CD4-positive, CD25-positive, alpha-beta regulatory T cell (primary cell): ENCODE results near the gene ZNF32. TPM values are rescaled to one million over a fixed set of nuclear protein-coding genes. Genes with fewer than 3 reads are reported as not detected.

Source experiments
- ATAC-seq, 2 donors: fragments of 150-1000 bp; cut with Tn5 transposase; one replicate each; pipeline ENCODE4 v1.10.0; 2021; ENCODE audit warnings: low read depth in 2 of 2, moderate number of reproducible peaks in 2 of 2, moderate library complexity in 1 of 2
- DNase-seq, 3 donors: peaks; one replicate each; pipeline versions ENCODE4 v3.0.0 to v3.0.0-alpha.2; 2012 to 2022; ENCODE audit warnings: mixed read lengths in 1 of 3
- H3K27ac ChIP-seq: one replicate; pipeline ENCODE4 v1.7.0; 2013; ENCODE audit warnings: mild to moderate bottlenecking, low read length; ENCODE audit not compliant: insufficient read depth, poor library complexity, severe bottlenecking
- H3K27me3 ChIP-seq: one replicate; pipeline ENCODE4 v1.7.0; 2013; ENCODE audit warnings: low read length; ENCODE audit not compliant: control insufficient read depth, insufficient read depth
- H3K36me3 ChIP-seq: one replicate; pipeline ENCODE4 v1.7.0; 2013; ENCODE audit warnings: mild to moderate bottlenecking, low read length, moderate library complexity; ENCODE audit not compliant: control insufficient read depth, insufficient read depth
- H3K4me1 ChIP-seq: 2 replicates; pipeline ENCODE4 v1.7.0; 2013; ENCODE audit warnings: mild to moderate bottlenecking, low read length; ENCODE audit not compliant: insufficient read depth, control insufficient read depth, poor library complexity, severe bottlenecking
- H3K4me3 ChIP-seq: one replicate; pipeline ENCODE4 v1.7.0; 2013; ENCODE audit warnings: low read depth, mild to moderate bottlenecking, low read length, moderate library complexity
- H3K9me3 ChIP-seq, 2 experiments: 1 replicate in 1 of 2; 2 replicates in 1 of 2; pipeline ENCODE4 v1.7.0; 2013; ENCODE audit warnings: low read length in 2 of 2, mild to moderate bottlenecking in 1 of 2, moderate library complexity in 1 of 2; ENCODE audit not compliant: control insufficient read depth in 2 of 2
- H3K27ac Mint-ChIP-seq, 3 donors: one replicate each; pipeline ENCODE4 v1.8.0; 2020 to 2022; ENCODE audit warnings: mild to moderate bottlenecking in 3 of 3, mixed read lengths in 3 of 3, moderate library complexity in 2 of 3
- H3K27me3 Mint-ChIP-seq: one replicate; pipeline ENCODE4 v1.8.0; 2022; ENCODE audit warnings: mild to moderate bottlenecking, mixed read lengths
- H3K36me3 Mint-ChIP-seq: one replicate; pipeline ENCODE4 v1.8.0; 2020; ENCODE audit warnings: mixed read lengths
- H3K4me1 Mint-ChIP-seq, 4 donors: one replicate each; pipeline ENCODE4 v1.8.0; 2020 to 2022; ENCODE audit warnings: mixed read lengths in 4 of 4, mild to moderate bottlenecking in 1 of 4
- H3K4me3 Mint-ChIP-seq, 4 donors: one replicate each; pipeline ENCODE4 v1.8.0; 2020 to 2022; ENCODE audit warnings: mild to moderate bottlenecking in 4 of 4, mixed read lengths in 4 of 4, moderate library complexity in 3 of 4
- H3K9me3 Mint-ChIP-seq, 7 donors: one replicate each; pipeline ENCODE4 v1.8.0; 2020 to 2022; ENCODE audit warnings: mixed read lengths in 7 of 7, mild to moderate bottlenecking in 3 of 7, moderate library complexity in 2 of 7
- polyA plus RNA-seq, 4 donors: library from polyadenylated mRNA; unstranded; fragments of 300-500 nt; fragmentation: Illumina TruSeq; gene quantifications; one replicate each; pipeline ENCODE4 v1.2.3, GENCODE V29; 2021
- total RNA-seq: library from RNA; stranded (reverse); gene quantifications from one replicate; pipeline ENCODE4 v1.2.3, GENCODE V29; 2022

The ZNF32 gene
- total and polyA plus RNA-seq, 5 donors from 2014 or later: 18.6 to 82.7 (median 71.2) TPM

GRCh38 chr10:43627942-43628341 lies 20.7 kb downstream of the ZNF32 start:
- DNase-seq (no peak), ATAC-seq (no peak)
- Histone ChIP-seq H3K4me1 (no peaks in the 10 kb centered on the region), H3K4me3 (no peak overlapping the region), H3K27ac (no peak overlapping the region), H3K27me3 (no peaks in the 10 kb centered on the region), H3K36me3 (no peaks in the 10 kb centered on the region), H3K9me3 (no peaks in the 10 kb centered on the region)
- Mint-ChIP-seq H3K4me1 (peaks cover 3 to 11% (median 6%) of the 10 kb centered on the region in 4 donors), H3K4me3 (no peak overlapping the region), H3K9me3 (peaks cover 0 to 6% (median 0%) of the 10 kb centered on the region in 7 donors), H3K27me3 (peaks cover 4% of the 10 kb centered on the region), H3K36me3 (peaks cover 4% of the 10 kb centered on the region), H3K27ac (no peak overlapping the region)

- H3K4me1 Mint-ChIP-seq: peaks cover 3 to 21% (median 9%) of the 10 kb centered on the region in 4 donors
- peaks cover 0 to 23% (median 5%) of the 10 kb centered on the region in 7 donors for H3K9me3 Mint-ChIP-seq
- Histone ChIP-seq H3K36me3 (no peaks in the 10 kb centered on the region), H3K4me1 (no peaks in the 10 kb centered on the region), H3K4me3 (peak overlapping the region; percentile 75), H3K27me3 (no peaks in the 10 kb centered on the region), H3K27ac (no peak overlapping the region), H3K9me3 (peaks cover 9 to 27% of the 10 kb centered on the region in 2 experiments)
- peak in 2 of 3 donors; percentile 15 to 41 for DNase-seq
- ATAC-seq: no peak
- peaks cover 5% of the 10 kb centered on the region for H3K36me3 Mint-ChIP-seq
- H3K27me3 Mint-ChIP-seq: peaks cover 4% of the 10 kb centered on the region
- peak overlapping the region; percentile 22 to 46 (median 34) for H3K27ac Mint-ChIP-seq
- H3K4me3 Mint-ChIP-seq: peak overlapping the region in 3 of 4 donors; percentile 80 to 86 (median 83)
Measured at GRCh38 chr10:43623351-43623750, 25.3 kb downstream of the ZNF32 start.

GRCh38 chr10:43622038-43622437 lies 26.6 kb downstream of the ZNF32 start:
- Mint-ChIP-seq H3K36me3 (peaks cover 6% of the 10 kb centered on the region), H3K9me3 (peaks cover 0 to 26% (median 9%) of the 10 kb centered on the region in 7 donors), H3K27me3 (peaks cover 4% of the 10 kb centered on the region), H3K27ac (peak overlapping the region in 1 of 3 donors; percentile 9), H3K4me3 (peak overlapping the region in 3 of 4 donors; percentile 2 to 15 (median 5)), H3K4me1 (peaks cover 3 to 21% (median 9%) of the 10 kb centered on the region in 4 donors)
- Histone ChIP-seq H3K36me3 (peaks cover 3% of the 10 kb centered on the region), H3K4me1 (no peaks in the 10 kb centered on the region), H3K27ac (no peak overlapping the region), H3K9me3 (peaks cover 15 to 38% of the 10 kb centered on the region in 2 experiments), H3K4me3 (no peak overlapping the region), H3K27me3 (no peaks in the 10 kb centered on the region)
- DNase-seq (no peak), ATAC-seq (no peak)

- H3K36me3 ChIP-seq: peaks cover 20% of the 10 kb centered on the region
- H3K4me3 Mint-ChIP-seq: no peak overlapping the region
- H3K27me3 ChIP-seq: no peaks in the 10 kb centered on the region
- H3K27me3 Mint-ChIP-seq: no peaks in the 10 kb centered on the region
- H3K4me3 ChIP-seq: no peak overlapping the region
- ATAC-seq (no peak), DNase-seq (no peak)
- peaks cover 3 to 21% (median 9%) of the 10 kb centered on the region in 4 donors for H3K4me1 Mint-ChIP-seq
- no peak overlapping the region for H3K27ac Mint-ChIP-seq
- peaks cover 31% of the 10 kb centered on the region for H3K36me3 Mint-ChIP-seq
- H3K9me3 Mint-ChIP-seq: peaks cover 0 to 46% (median 17%) of the 10 kb centered on the region in 7 donors
- H3K4me1 ChIP-seq: no peaks in the 10 kb centered on the region
- peaks cover 36 to 55% of the 10 kb centered on the region in 2 experiments for H3K9me3 ChIP-seq
- H3K27ac ChIP-seq: no peak overlapping the region
Measured at GRCh38 chr10:43619368-43619767, 29.3 kb downstream of the ZNF32 start.

GRCh38 chr10:43616697-43617370 lies 31.8 kb downstream of the ZNF32 start:
- ATAC-seq (no peak), DNase-seq (no peak)
- Mint-ChIP-seq H3K27ac (no peak overlapping the region), H3K4me3 (no peak overlapping the region), H3K9me3 (peaks cover 0 to 49% (median 19%) of the 10 kb centered on the region in 7 donors), H3K27me3 (no peaks in the 10 kb centered on the region), H3K36me3 (peaks cover 48% of the 10 kb centered on the region), H3K4me1 (peaks cover 0 to 2% (median 0%) of the 10 kb centered on the region in 4 donors)
- no peaks in the 10 kb centered on the region for H3K4me1 ChIP-seq
- peaks cover 43 to 50% of the 10 kb centered on the region in 2 experiments for H3K9me3 ChIP-seq
- H3K36me3 ChIP-seq: peaks cover 39% of the 10 kb centered on the region
- H3K27ac ChIP-seq: no peak overlapping the region
- no peak overlapping the region for H3K4me3 ChIP-seq
- H3K27me3 ChIP-seq: no peaks in the 10 kb centered on the region

- no peak overlapping the region for H3K27ac ChIP-seq
- Mint-ChIP-seq H3K27me3 (no peaks in the 10 kb centered on the region), H3K36me3 (peaks cover 63% of the 10 kb centered on the region), H3K4me1 (peaks cover 20 to 28% (median 23%) of the 10 kb centered on the region in 4 donors), H3K27ac (no peak overlapping the region), H3K4me3 (peak overlapping the region in 2 of 4 donors; percentile 72 to 77), H3K9me3 (peaks cover 0 to 13% (median 5%) of the 10 kb centered on the region in 7 donors)
- H3K4me3 ChIP-seq: no peak overlapping the region
- no peaks in the 10 kb centered on the region for H3K27me3 ChIP-seq
- peaks cover 3 to 15% of the 10 kb centered on the region in 2 experiments for H3K9me3 ChIP-seq
- peaks cover 42% of the 10 kb centered on the region for H3K36me3 ChIP-seq
- peaks cover 10% of the 10 kb centered on the region for H3K4me1 ChIP-seq
- DNase-seq (no peak), ATAC-seq (no peak)
Measured at GRCh38 chr10:43610636-43611035, 38.0 kb downstream of the ZNF32 start.

GRCh38 chr10:43607199-43607573 lies 41.5 kb downstream of the ZNF32 start:
- H3K4me1 Mint-ChIP-seq: peaks cover 20 to 28% (median 24%) of the 10 kb centered on the region in 4 donors
- H3K4me3 Mint-ChIP-seq: peak overlapping the region; percentile 85 to 90 (median 88)
- peaks cover 33% of the 10 kb centered on the region for H3K36me3 Mint-ChIP-seq
- H3K9me3 Mint-ChIP-seq: peaks cover 0 to 3% (median 0%) of the 10 kb centered on the region in 7 donors
- H3K36me3 ChIP-seq: peaks cover 21% of the 10 kb centered on the region
- peak overlapping the region; percentile 74 to 85 (median 80) for H3K27ac Mint-ChIP-seq
- peak overlapping the region; percentile 66 for H3K4me3 ChIP-seq
- no peaks in the 10 kb centered on the region for H3K27me3 ChIP-seq
- ATAC-seq (no peak), DNase-seq (no peak)
- no peaks in the 10 kb centered on the region for H3K27me3 Mint-ChIP-seq
- H3K9me3 ChIP-seq: peaks cover 0 to 2% of the 10 kb centered on the region in 2 experiments
- no peak overlapping the region for H3K27ac ChIP-seq
- peaks cover 10% of the 10 kb centered on the region for H3K4me1 ChIP-seq
